ENCODE data around the gene LTBR. TPM values are rescaled to one million over a fixed set of nuclear protein-coding genes. Genes with fewer than 3 reads are reported as not detected.

LTBR gene
- total RNA-seq, 1 donor from 2014 or later, result 2.8 TPM

DNA sequence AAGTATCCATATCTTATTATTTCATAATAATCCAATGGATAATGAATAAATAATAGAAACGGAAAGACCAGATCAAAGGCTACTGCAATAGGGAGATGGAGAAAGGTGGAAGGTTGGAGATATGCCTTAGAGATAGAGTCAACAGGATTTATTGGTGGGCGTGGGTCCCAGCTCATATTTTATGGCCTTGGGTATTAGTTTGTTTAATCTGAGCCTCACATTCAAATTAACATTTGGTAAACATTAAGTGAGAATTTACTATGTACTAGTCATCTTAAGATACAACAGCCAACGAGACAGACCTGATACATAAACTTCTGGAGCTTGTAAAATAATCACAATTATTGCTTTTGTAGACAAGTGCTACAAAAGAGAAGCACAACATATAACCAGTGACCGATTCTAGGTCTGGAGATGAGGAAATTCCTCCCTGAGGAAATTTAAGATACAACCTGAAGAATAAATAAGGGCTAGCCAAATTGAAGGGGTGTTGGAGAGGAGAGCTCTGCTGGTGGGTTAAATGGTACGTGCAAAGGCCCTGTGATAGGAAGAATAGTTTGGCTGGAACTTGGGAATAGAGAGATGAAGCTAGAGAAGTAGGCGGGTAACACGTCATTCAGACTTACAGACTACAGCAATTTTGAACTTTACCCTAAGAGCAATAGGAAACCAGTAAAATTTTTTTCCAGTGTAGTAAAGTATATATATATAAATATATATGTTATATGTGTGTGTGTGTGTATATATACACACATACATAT, 16.1 kb downstream of the LTBR start:
- no peaks in the 10 kb centered on the region for H4K20me1 ChIP-seq (ENCODE audit: insufficient read depth, low read length)
- H2AFZ ChIP-seq (ENCODE audit: low read depth, low read length), result no peak overlapping the region
- DNase-seq (ENCODE audit: low read depth) (no peak), FAIRE-seq (no peak)
- no peak overlapping the region for H3K27ac Mint-ChIP-seq (ENCODE audit: unreplicated experiment)
- H3K79me2 ChIP-seq (ENCODE audit: insufficient read depth, low read length), result no peaks in the 10 kb centered on the region
- no peaks in the 10 kb centered on the region for H3K36me3 Mint-ChIP-seq (ENCODE audit: low read depth, unreplicated experiment)
- no peak overlapping the region for H3K9ac ChIP-seq (ENCODE audit: low read length)
- H3K9me3 Mint-ChIP-seq (ENCODE audit: unreplicated experiment), result no peaks in the 10 kb centered on the region
- H3K4me3 Mint-ChIP-seq (ENCODE audit: unreplicated experiment), result no peak overlapping the region
- H3K9me3 ChIP-seq (ENCODE audit: insufficient read depth, low read depth, low read length), result no peaks in the 10 kb centered on the region
- H3K4me3 ChIP-seq (ENCODE audit: insufficient read depth, low read depth, low read length), result no peak overlapping the region
- no peaks in the 10 kb centered on the region for H3K36me3 ChIP-seq (ENCODE audit: insufficient read depth, low read length)
- H3K27me3 Mint-ChIP-seq (ENCODE audit: low read depth, unreplicated experiment), result no peaks in the 10 kb centered on the region
- H3K4me1 Mint-ChIP-seq (ENCODE audit: low read depth, unreplicated experiment), result peaks cover 8% of the 10 kb centered on the region
- H3K4me2 ChIP-seq (ENCODE audit: low read length), result no peak overlapping the region
- H3K4me1 ChIP-seq (ENCODE audit: insufficient read depth, low read length), result no peaks in the 10 kb centered on the region
- no peak overlapping the region for H3K27ac ChIP-seq (ENCODE audit: low read depth, low read length)
- H3K27me3 ChIP-seq (ENCODE audit: insufficient read depth, low read length), result no peaks in the 10 kb centered on the region
- TF ChIP-seq, protein P1, sequence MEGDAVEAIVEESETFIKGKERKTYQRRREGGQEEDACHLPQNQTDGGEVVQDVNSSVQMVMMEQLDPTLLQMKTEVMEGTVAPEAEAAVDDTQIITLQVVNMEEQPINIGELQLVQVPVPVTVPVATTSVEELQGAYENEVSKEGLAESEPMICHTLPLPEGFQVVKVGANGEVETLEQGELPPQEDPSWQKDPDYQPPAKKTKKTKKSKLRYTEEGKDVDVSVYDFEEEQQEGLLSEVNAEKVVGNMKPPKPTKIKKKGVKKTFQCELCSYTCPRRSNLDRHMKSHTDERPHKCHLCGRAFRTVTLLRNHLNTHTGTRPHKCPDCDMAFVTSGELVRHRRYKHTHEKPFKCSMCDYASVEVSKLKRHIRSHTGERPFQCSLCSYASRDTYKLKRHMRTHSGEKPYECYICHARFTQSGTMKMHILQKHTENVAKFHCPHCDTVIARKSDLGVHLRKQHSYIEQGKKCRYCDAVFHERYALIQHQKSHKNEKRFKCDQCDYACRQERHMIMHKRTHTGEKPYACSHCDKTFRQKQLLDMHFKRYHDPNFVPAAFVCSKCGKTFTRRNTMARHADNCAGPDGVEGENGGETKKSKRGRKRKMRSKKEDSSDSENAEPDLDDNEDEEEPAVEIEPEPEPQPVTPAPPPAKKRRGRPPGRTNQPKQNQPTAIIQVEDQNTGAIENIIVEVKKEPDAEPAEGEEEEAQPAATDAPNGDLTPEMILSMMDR (IDR thresholded peaks at IDR 0.05; ENCODE audit: insufficient read depth, low read depth, low read length), result no peak
- TF ChIP-seq EZH2 (IDR thresholded peaks at IDR 0.05; ENCODE audit: insufficient read depth, low read length), result no peak

DNA sequence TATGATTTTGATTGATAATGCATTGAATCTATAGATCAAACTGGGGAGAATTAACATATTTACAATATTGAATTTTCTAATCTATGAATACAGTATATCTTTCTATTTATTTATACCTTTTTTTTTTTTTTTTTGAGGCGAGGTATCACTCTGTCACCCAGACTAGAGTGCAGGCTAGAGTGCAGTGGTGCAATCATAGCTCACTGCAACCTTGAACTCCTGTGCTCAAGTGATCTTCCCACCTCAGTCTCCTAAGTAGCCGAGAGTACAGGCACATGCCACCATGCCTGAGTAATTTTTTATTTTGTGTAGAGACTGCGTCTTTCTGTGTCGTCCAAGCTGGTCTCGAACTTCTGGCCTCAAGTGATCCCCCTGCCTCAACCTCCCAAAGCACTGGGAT, 20.4 kb downstream of the LTBR start:
- Histone ChIP-seq H2AFZ (ENCODE audit: low read depth, low read length) (no peak overlapping the region), H4K20me1 (ENCODE audit: insufficient read depth, low read length) (no peaks in the 10 kb centered on the region), H3K4me2 (ENCODE audit: low read length) (no peak overlapping the region), H3K4me1 (ENCODE audit: insufficient read depth, low read length) (no peaks in the 10 kb centered on the region), H3K27me3 (ENCODE audit: insufficient read depth, low read length) (no peaks in the 10 kb centered on the region), H3K27ac (ENCODE audit: low read depth, low read length) (no peak overlapping the region), H3K9me3 (ENCODE audit: insufficient read depth, low read depth, low read length) (no peaks in the 10 kb centered on the region), H3K9ac (ENCODE audit: low read length) (no peak overlapping the region), H3K36me3 (ENCODE audit: insufficient read depth, low read length) (no peaks in the 10 kb centered on the region), H3K4me3 (ENCODE audit: insufficient read depth, low read depth, low read length) (no peak overlapping the region), H3K79me2 (ENCODE audit: insufficient read depth, low read length) (no peaks in the 10 kb centered on the region)
- H3K4me3 Mint-ChIP-seq (ENCODE audit: unreplicated experiment), result no peak overlapping the region
- no peak overlapping the region for H3K27ac Mint-ChIP-seq (ENCODE audit: unreplicated experiment)
- H3K9me3 Mint-ChIP-seq (ENCODE audit: unreplicated experiment), result peaks cover 4% of the 10 kb centered on the region
- no peaks in the 10 kb centered on the region for H3K36me3 Mint-ChIP-seq (ENCODE audit: low read depth, unreplicated experiment)
- H3K27me3 Mint-ChIP-seq (ENCODE audit: low read depth, unreplicated experiment), result no peaks in the 10 kb centered on the region
- H3K4me1 Mint-ChIP-seq (ENCODE audit: low read depth, unreplicated experiment), result no peaks in the 10 kb centered on the region
- no peak for FAIRE-seq
- TF ChIP-seq, protein P1 (IDR thresholded peaks at IDR 0.05; ENCODE audit: insufficient read depth, low read depth, low read length), result no peak
- DNase-seq (ENCODE audit: low read depth), result no peak

DNA sequence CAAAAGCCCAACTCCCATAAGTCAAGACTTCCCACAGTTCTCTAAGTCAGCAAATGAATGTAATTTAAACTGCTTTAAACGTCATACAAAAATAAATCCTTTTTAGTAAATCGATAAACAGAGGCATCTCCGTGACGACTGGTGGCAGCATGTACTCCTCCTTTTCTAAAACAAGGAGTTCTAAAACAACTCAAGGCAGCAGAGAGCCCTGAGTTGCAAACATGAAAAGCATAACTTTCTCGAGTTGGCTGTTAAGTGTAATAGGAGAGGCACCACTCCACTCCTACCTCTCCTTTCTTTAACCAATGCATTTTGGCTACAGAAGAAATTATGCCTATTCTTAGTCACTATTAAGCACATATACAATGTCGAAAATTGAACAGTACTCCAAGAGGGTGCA, 22.0 kb downstream of the LTBR start:
- H2AFZ ChIP-seq (ENCODE audit: low read depth, low read length), result no peak overlapping the region
- H3K4me1 ChIP-seq (ENCODE audit: insufficient read depth, low read length), result no peaks in the 10 kb centered on the region
- no peaks in the 10 kb centered on the region for H3K79me2 ChIP-seq (ENCODE audit: insufficient read depth, low read length)
- no peaks in the 10 kb centered on the region for H4K20me1 ChIP-seq (ENCODE audit: insufficient read depth, low read length)
- H3K27ac Mint-ChIP-seq (ENCODE audit: unreplicated experiment), result no peak overlapping the region
- H3K9ac ChIP-seq (ENCODE audit: low read length), result no peak overlapping the region
- DNase-seq (ENCODE audit: low read depth) (no peak), FAIRE-seq (no peak)
- H3K9me3 Mint-ChIP-seq (ENCODE audit: unreplicated experiment), result peaks cover 7% of the 10 kb centered on the region
- H3K4me3 Mint-ChIP-seq (ENCODE audit: unreplicated experiment), result no peak overlapping the region
- no peaks in the 10 kb centered on the region for H3K36me3 ChIP-seq (ENCODE audit: insufficient read depth, low read length)
- no peaks in the 10 kb centered on the region for H3K4me1 Mint-ChIP-seq (ENCODE audit: low read depth, unreplicated experiment)
- no peaks in the 10 kb centered on the region for H3K36me3 Mint-ChIP-seq (ENCODE audit: low read depth, unreplicated experiment)
- H3K4me2 ChIP-seq (ENCODE audit: low read length), result no peak overlapping the region
- no peaks in the 10 kb centered on the region for H3K9me3 ChIP-seq (ENCODE audit: insufficient read depth, low read depth, low read length)
- no peaks in the 10 kb centered on the region for H3K27me3 Mint-ChIP-seq (ENCODE audit: low read depth, unreplicated experiment)
- H3K4me3 ChIP-seq (ENCODE audit: insufficient read depth, low read depth, low read length), result no peak overlapping the region
- TF ChIP-seq, protein P1 (IDR thresholded peaks at IDR 0.05; ENCODE audit: insufficient read depth, low read depth, low read length), result no peak
- no peak for TF ChIP-seq EZH2 (IDR thresholded peaks at IDR 0.05; ENCODE audit: insufficient read depth, low read length)
- no peak overlapping the region for H3K27ac ChIP-seq (ENCODE audit: low read depth, low read length)
- H3K27me3 ChIP-seq (ENCODE audit: insufficient read depth, low read length), result no peaks in the 10 kb centered on the region
